GM18907 (cell line): Measurements from ENCODE around the gene APOB.

Experiments used
- ATAC-seq: cut with Tn5 transposase; IDR thresholded peaks from one replicate; pipeline ENCODE4 v1.9.1; 2021; ENCODE audit warnings: mild to moderate bottlenecking, moderate library complexity; ENCODE audit not compliant: unreplicated experiment

Gene APOB

GRCh38 chr2:21050164-21050563 is 6.3 kb upstream of the APOB start:
- ATAC-seq = no peak

DNA sequence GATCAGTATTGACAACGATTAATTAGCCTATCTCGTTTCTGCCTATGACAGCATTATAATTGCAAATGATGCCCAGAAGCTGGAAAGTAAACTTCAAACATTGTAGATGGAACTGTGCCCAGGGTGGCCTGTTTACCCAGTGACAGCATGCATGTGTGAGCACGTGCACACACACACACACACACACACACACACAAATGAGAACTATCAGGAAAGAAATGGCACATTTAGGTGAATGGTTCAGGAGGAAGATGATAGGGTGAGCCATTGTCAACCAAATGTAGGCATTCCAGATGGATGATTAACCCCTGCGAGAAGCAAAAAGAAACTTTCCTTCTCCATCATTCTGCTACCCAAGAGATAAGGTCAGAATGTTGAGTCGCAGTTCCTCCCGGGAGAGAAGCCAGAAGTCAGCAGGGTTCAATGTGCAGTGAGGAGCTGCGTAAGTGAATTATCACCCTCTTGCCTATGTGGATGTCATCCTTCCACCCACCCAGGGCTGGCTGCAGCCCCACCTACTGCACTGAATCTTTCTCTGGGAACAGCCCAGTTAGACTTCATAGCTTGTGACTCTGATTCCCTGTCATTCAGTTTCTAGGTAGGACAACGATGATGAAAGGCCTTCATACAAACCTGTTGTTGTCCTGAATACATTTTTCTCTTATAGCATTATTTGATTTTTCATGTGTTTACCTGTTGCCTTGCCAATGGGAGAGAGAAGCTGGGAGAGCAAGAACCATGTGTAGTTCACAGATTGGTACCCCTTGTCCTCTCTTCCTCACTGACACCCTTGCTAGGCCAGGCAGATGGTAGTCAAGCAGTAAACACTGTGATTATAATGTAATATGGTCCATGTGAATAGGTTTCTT is 3.5 kb upstream of the APOB start:
- ATAC-seq = no peak

DNA sequence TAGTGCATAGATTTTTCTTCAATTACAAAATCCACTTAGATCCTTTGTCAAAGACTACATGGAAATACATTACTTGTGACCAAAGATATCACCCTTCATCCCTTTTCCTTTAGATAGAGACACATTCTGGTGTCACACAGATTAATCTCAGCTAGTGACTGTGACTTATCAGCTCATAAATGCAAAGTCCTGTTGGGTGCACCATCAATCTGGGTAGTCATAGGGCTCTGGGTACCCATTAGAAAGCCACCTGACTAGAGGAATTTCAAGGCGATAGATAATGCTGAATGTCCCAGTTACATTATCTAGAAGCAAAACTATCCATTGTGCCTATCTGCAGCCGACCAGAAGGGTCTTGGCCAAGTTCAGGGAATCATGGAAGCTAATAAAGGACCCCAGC is 2.6 kb upstream of the APOB start:
- ATAC-seq = no peak

GRCh38 chr2:21044694-21045371 is 960 bp upstream of the APOB start:
- ATAC-seq = no peak

DNA sequence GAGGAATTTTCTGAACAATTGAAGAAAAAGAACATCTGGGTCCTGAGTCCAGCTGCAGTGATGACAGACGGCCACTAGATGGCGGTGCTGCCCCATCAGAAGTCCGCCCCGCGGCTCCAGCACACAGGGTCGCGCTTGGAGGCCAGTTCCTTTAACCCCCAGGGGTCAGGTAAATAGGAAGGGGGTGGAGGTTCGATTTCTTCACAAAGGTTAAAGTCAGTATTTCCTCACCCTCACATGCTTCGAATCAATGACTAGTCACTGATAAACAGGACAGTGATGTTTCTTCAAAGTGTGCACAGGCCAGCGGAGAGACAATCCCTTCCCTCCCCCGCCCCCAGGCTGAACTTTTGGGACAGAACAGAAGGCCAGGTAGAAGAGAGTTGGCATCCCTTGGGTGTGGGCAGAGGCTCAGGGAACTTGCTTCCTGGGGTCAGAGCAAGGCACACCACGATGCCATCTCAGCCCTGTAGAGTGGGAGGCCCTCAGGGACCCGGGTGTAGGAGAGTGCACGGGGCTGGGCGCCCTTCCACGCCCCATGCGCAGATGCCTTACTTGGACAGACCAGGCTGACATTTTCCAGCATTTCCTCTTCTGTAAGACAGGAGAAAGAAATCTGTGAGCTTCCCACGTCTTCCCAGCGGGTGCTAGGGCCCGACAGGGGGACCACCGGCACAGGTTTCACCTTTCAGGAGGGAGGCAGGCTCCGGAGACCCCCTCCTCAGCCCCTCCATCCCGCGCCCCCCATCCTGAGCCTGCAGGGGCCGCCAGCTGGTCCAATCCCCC is 722 bp downstream of the APOB start:
- ATAC-seq = peak; percentile 76

DNA sequence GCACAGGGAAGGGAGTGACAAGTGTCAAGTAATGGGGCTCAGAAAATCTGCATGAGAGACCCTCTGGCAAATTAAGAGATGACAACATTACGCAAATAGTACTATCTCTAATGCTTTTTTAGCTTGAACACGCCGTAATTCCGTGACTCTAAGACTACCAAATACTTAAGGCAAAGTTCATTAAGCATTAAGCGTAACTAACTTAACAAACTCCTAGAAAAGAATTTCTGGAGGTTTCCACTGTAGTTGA is 1.2 kb downstream of the APOB start:
- ATAC-seq = no peak

GRCh38 chr2:21041943-21042707 is 1.7 kb downstream of the APOB start:
- no peak for ATAC-seq

DNA sequence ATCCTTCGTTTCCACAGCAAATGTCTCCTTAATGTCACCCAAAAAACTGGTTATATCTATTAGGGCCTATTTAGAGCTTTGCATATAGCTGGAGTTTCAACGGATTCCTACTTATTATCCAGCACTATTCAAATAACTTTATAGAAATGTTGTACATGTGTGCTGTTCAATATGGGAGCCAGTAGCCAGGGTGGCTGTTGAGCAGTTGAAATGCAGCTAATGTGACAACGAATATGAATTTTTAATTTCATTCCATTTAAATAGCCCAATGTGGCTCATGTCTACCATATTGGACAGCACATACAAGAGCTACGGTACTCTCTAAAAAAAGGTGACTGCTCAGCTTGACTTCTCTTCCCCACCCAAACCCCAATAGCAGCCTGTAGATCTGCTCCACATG is 2.4 kb downstream of the APOB start:
- no peak for ATAC-seq

DNA sequence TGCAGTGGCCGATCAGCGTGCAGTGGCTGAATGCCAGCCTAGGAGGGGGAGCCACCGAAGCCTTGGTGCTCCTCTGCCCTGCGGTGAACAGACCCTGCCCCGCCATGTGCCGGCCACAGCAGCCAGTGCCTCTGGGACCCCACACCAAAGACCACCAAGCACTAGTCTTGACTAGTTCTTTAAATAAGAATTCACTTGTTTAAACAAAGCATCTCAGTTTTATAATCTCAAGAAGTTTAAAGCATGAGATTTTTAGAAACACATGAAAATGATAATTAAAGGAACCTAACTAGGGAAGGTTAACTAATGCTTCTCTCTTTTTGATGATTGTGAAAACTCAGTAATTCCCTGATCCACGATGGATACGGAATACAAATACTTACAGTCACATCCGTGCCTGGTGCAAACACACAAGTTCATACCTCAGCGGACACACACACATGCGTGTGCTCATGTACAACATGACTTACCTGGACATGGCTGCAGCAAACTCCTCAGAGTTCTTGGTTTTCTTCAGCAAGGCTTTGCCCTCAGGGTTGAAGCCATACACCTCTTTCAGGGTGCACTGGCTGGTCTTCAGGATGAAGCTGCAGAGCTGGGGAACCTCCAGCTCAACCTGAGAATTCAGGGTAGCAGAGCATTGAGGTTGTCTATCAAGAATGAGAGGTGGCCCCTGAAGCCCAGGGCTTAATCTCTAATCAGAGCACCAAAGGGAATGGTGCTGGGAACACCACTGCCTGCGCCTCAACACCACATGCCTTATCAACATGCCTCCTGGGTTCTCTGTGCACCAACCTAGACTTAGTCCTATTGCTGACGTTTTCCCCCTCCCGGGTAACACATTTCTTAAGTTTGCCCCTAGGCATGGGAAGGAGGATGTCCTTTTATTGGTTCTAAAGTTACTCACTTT is 3.1 kb downstream of the APOB start:
- ATAC-seq = no peak

DNA sequence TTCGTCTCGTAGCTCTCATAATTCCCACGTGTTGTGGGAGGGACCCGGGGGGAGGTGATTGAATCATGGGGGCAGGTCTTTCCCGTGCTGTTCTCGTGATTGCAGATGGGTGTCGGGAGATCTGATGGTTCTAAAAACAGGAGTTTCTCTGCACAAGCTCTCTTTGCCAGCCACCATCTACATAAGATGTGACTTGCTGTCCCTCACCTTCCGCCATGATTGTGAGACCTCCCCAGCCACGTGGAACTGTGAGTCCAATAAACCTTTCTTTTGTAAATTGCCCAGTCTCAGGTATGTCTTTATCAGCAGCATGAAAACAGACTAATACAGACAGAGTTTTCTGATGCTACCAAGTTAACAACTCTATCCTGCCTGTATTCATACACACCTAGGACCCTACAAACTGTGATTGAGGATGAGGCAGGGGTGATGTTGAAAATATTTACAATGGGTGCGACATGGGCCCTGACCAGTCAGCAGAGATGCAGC is 3.9 kb downstream of the APOB start:
- ATAC-seq = no peak

GRCh38 chr2:21039080-21039556 is 4.8 kb downstream of the APOB start:
- ATAC-seq = no peak

DNA sequence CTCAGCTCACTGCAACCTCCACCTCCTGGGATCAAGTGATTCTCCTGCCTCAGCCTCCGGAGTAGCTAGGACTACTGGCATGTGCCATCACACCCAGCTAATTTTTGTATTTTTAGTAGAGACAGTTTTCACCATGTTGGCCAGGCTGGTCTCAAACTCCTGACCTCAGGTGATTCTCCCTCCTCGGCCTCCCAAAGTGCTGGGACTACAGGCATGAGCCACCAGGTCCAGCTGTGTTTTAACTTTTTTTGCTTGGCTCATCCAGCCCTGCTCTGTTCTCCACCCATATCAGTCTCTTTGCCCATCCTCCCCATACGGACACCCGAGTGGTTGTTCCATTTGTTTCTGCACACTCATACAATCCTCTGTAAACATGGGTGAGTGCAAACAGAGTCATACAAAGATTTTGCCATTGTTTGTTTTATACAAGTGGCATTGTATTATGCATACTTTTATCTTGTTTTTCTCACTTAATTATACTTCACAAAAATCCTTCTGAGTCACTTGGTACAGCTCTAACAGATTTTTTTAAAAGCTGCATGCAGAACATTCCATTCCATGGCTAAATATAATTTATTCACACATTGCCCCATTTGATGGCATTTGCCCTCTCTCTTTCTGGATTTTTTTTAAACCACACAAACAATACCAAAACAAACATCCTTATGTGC is 5.3 kb downstream of the APOB start:
- ATAC-seq = no peak

DNA sequence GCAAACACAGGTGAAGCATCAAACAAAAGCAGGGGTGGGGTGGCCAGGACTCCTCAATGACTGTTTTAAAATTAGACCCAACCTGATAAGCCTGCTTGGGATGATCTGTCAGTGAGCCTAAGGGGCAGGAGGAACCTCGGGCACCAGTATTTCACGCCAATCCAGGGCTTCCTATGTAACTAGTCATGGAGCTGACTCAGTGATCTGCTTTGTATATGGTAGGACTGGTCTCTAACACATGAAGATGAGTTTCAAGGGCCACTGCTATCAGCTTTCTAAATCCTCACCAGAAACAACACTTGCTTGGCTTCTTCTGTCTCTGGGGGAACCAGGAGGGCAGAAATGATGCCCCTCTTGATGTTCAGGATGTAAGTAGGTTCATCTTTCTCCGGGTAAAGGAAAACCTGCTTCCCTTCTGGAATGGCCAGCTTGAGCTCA is 6.2 kb downstream of the APOB start:
- no peak for ATAC-seq

DNA sequence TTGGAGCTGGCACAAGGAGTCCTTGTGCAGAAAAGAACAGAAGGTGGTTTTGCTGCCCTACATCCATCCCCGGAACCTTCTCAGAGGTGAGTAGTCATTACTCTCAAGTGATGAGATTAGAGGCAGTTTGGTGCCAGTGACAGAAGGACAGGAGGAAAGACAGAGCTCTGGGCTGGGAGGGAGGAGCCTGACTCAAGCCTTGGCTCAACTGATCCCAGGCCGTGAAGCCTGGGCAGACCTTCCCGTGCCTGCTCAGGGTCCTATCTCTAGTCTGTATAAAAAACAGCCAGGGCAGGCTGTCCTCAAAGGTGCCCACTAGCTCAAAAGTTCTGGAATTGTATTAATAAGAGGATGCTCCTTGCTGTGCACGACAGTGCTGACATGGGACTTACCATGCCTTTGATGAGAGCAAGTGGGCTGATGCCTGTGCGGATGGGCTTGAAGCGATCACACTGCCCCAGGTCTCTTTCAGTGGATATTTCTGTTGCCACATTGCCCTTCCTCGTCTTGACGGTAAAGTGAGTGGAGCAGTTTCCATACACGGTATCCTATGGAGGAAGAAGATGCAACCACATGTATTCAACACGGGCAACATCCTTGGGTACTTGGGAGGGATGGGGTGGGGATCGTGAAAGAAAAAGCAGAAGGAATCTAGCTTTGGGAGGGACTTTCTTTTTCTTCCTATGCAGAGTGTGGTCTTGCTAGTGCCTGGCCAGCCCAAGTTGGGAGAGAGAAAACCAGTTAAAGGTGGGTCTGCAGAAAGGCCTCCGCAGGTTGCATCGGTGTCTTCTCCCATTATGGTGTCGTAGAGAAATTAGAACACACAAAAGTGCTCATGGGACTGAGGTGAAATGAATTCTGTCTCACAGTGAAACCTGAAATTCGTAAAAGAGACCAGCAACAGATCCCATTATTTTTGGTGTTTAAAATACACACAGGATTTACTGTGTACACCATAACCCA is 6.9 kb downstream of the APOB start:
- no peak for ATAC-seq

DNA sequence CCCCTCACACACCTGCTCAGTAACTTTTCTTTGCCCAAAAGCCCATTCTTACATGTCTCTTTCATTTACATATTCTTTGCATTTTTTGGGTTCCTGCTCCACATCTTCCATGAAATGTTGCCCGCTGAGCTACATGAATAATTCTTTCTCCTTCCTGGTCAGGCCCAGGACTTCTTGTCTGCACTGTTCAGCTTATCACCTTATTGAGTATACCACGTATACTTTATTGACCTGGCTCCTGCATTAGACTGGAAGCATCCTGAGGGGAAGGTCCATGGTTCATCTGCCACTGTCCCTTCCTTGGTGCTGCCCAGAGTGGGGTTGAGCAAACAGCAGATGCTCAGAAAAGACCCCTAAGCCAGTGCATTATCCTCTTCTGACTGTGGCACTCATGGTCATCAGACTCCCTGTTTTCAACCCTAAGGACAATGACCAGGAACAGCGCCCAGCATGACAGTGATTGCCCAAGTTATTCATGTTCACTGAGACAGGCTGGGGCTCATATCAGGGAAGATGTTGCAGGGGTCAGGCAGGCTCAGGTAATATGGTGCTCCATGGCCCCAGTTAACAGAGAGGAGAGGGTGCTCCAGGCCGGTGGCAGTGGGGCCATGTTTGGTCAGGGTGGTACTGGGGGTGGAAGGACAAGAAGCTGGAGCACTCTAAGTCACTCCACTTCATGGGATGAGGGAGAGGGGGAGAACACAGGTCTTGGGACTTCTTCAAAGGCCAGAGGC is 7.7 kb downstream of the APOB start:
- no peak for ATAC-seq

DNA sequence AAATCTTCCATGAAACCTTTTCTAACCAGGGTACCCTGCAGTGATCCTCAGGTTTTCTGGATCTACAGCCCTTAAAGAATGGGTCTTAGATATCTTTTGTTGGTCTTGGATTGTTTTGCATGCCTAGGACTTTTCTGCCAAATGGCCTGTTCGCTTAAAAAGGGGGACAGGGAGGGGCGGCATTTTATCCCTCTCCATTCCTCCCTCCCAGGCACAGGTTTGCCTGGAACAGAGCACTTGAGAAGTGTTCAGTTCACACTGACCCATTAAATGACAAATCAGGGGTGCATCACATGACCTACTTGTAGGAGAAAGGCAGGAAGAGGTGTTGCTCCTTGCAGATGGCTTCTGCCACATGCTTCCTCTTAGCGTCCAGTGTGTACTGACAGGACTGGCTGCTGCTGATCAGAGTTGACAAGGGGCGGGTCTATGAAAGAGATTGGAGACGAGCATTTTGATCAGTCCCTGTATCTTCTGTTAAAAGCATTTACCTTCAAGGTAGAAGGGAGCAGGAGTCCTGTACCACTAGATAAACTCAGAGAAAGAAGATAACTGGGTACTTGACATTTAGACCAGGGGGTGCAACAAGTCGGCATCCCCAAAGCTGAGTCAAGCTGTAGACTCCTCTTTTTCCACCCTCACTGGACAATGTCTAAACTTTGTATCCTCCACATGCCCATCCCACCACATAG is 8.4 kb downstream of the APOB start:
- ATAC-seq = no peak

GRCh38 chr2:21034972-21035279 is 8.9 kb downstream of the APOB start:
- ATAC-seq = no peak
